Breast epithelium (tissue), 3 donors: ENCODE results near the gene CDC20B.

Experiments used
- POLR2A ChIP-seq: fragments of 450-650 bp; IDR thresholded peaks from one replicate; pipeline ENCODE4 v1.6.1; 2016; ENCODE audit warnings: antibody characterized with exemption, mild to moderate bottlenecking, moderate library complexity
- TF ChIP-seq, protein P1 (sequence below), 3 donors: fragments of 450-650 bp; IDR thresholded peaks; one replicate each; pipeline ENCODE4 v1.5.1; 2016 to 2017; ENCODE audit warnings: antibody characterized with exemption in 3 of 3, mild to moderate bottlenecking in 3 of 3, moderate library complexity in 3 of 3

DNA sequence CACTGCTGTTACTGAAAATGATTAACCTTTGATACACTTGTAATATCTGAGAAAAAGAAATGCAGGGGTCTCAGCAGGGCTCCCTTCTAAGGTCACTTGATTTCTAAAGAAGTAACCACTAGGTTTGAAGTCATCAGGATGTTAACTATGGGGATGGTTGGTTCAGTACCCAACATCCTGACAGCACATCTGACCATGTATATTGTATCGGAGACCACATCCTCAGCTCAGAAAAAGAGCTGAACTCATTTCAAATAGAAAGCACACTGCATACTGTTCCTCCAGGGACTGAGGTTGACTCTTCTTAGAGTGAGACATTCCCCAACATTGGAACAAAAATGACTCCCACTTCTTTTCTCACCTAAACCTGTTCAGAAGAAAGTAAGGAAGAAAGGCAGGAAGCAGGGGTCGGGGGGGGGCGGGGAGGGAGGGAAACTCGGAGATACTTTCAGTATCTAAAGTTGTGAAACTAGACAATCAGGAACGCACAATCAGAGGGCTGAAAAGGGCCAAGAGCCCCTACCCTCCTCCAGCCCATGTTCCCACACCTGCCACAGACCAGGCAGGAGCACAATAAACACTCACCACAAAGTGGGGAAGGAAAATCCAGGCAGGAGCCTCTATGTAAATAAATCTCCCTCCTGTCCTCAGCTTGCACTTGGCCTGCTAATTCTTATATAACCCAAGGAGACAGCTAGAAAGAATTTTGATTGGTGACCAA lies 71.3 kb downstream of the CDC20B start:
- TF ChIP-seq, protein P1, sequence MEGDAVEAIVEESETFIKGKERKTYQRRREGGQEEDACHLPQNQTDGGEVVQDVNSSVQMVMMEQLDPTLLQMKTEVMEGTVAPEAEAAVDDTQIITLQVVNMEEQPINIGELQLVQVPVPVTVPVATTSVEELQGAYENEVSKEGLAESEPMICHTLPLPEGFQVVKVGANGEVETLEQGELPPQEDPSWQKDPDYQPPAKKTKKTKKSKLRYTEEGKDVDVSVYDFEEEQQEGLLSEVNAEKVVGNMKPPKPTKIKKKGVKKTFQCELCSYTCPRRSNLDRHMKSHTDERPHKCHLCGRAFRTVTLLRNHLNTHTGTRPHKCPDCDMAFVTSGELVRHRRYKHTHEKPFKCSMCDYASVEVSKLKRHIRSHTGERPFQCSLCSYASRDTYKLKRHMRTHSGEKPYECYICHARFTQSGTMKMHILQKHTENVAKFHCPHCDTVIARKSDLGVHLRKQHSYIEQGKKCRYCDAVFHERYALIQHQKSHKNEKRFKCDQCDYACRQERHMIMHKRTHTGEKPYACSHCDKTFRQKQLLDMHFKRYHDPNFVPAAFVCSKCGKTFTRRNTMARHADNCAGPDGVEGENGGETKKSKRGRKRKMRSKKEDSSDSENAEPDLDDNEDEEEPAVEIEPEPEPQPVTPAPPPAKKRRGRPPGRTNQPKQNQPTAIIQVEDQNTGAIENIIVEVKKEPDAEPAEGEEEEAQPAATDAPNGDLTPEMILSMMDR (IDR thresholded peaks at IDR 0.05) = no peak
- no peak for TF ChIP-seq POLR2A
